ENCODE measurements around the gene AKT2.

Gene AKT2

GRCh38 chr19:40249781-40250180 lies 35.4 kb downstream of the AKT2 start:
- no peak for DNase-seq

GRCh38 chr19:40249201-40249600 lies 35.9 kb downstream of the AKT2 start:
- DNase-seq: no peak

- DNase-seq: no peak
These were observed 37.3 kb downstream of the AKT2 start for GRCh38 chr19:40247735-40248262.

- no peak for DNase-seq
These were observed 38.0 kb downstream of the AKT2 start for GRCh38 chr19:40247178-40247577.

- no peak for DNase-seq
These were observed 38.7 kb downstream of the AKT2 start for GRCh38 chr19:40246292-40247073.

GRCh38 chr19:40245506-40246128 lies 39.5 kb downstream of the AKT2 start:
- no peak for DNase-seq

GRCh38 chr19:40244579-40245317 lies 40.4 kb downstream of the AKT2 start:
- DNase-seq: no peak

- DNase-seq: no peak
These were observed 42.0 kb downstream of the AKT2 start for GRCh38 chr19:40243181-40243580.

GRCh38 chr19:40242480-40242879 lies 42.7 kb downstream of the AKT2 start:
- DNase-seq: no peak

- no peak for DNase-seq
These were observed 43.2 kb downstream of the AKT2 start for GRCh38 chr19:40241809-40242384.

GRCh38 chr19:40241125-40241808 lies 43.9 kb downstream of the AKT2 start:
- no peak for DNase-seq

- no peak for DNase-seq
These were observed 44.8 kb downstream of the AKT2 start for GRCh38 chr19:40240332-40240731.

GRCh38 chr19:40239415-40240226 lies 45.5 kb downstream of the AKT2 start:
- DNase-seq: no peak

- no peak for DNase-seq
These were observed 46.4 kb downstream of the AKT2 start for GRCh38 chr19:40238775-40239174.

- no peak for DNase-seq
These were observed 47.4 kb downstream of the AKT2 start for GRCh38 chr19:40237791-40238190.

GRCh38 chr19:40236366-40236765 lies 48.8 kb downstream of the AKT2 start:
- no peak for DNase-seq

- DNase-seq: no peak
These were observed 49.2 kb downstream of the AKT2 start for GRCh38 chr19:40236026-40236355.

GRCh38 chr19:40235238-40236025 lies 49.7 kb downstream of the AKT2 start:
- no peak for DNase-seq

- no peak for DNase-seq
These were observed 50.5 kb downstream of the AKT2 start for GRCh38 chr19:40234429-40235237.

- DNase-seq: no peak
These were observed 51.2 kb downstream of the AKT2 start for GRCh38 chr19:40233811-40234389.
